SK-N-MC (cell line): Measurements from ENCODE around the gene C5orf63.

Experiments used
- DNase-seq: peaks from one replicate; pipeline ENCODE4 v3.0.0-alpha.2; 2011; ENCODE audit warnings: low read depth, low spot score
- H3K27ac ChIP-seq: fragments of 200-600 bp; sonication (generic); 2 replicates; pipeline ENCODE4 v1.5.1; 2016; ENCODE audit warnings: mixed run types
- H3K36me3 ChIP-seq: fragments of 200-600 bp; sonication (generic); 2 replicates; pipeline ENCODE4 v1.6.1; 2017; ENCODE audit warnings: antibody characterized with exemption, low read length, mixed read lengths; ENCODE audit not compliant: insufficient read depth
- H3K4me3 ChIP-seq: fragments of 200-600 bp; sonication (generic); 2 replicates; pipeline ENCODE4 v1.5.1; 2016
- H3K9ac ChIP-seq: fragments of 200-600 bp; sonication (generic); 2 replicates; pipeline ENCODE4 v1.8.0; 2017; ENCODE audit warnings: mixed run types, mixed read lengths; ENCODE audit not compliant: insufficient read length
- H3K9me3 ChIP-seq: fragments of 200-600 bp; sonication (generic); 2 replicates; pipeline ENCODE4 v1.6.1; 2017; ENCODE audit warnings: low read depth, mild to moderate bottlenecking, antibody characterized with exemption, low read length, moderate library complexity, mixed read lengths
- EZH2 ChIP-seq: fragments of 200-600 bp; sonication (generic); IDR thresholded peaks from one replicate; pipeline ENCODE4 v1.6.1; 2017; ENCODE audit warnings: antibody characterized with exemption
- FOXP2 ChIP-seq: optimal IDR thresholded peaks from 2 replicates; pipeline ENCODE3; 2011; ENCODE audit warnings: mild to moderate bottlenecking, moderate library complexity; ENCODE audit not compliant: insufficient read depth; ENCODE audit errors: extremely low read length, control extremely low read depth
- POLR2AphosphoS5 ChIP-seq: IDR thresholded peaks from 2 replicates; pipeline ENCODE4 v1.6.1; 2012; ENCODE audit warnings: mild to moderate bottlenecking, low read depth, low read length, borderline replicate concordance

The C5orf63 gene

DNA sequence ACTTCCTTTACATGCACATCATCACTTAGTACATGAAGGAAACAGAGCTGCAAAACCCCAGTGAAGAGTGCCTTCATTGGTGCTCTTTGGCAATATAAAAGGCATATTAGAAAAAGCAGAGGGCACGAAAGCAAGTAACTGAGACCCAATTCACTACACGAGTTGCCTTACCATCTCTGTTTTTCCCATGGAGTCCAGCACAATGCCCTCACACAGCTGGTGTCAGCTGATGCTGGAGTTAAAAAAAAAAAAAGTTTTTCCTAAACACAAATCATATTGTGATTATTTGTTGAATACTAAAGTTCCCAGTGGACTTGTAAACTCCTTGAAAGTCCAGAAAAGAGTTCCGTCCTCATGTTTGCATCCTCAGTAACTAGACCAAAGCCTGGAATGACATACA lies 68.6 kb downstream of the C5orf63 start:
- Histone ChIP-seq H3K4me3 (no peak overlapping the region), H3K27ac (no peak overlapping the region), H3K9me3 (no peaks in the 10 kb centered on the region), H3K36me3 (no peaks in the 10 kb centered on the region), H3K9ac (no peak overlapping the region)
- TF ChIP-seq FOXP2 (no peak), POLR2AphosphoS5 (no peak), EZH2 (no peak)
- DNase-seq, result no peak

GRCh38 chr5:127003798-127004495 lies 69.4 kb downstream of the C5orf63 start:
- Histone ChIP-seq H3K27ac (no peak overlapping the region), H3K36me3 (no peaks in the 10 kb centered on the region), H3K4me3 (no peak overlapping the region), H3K9ac (no peak overlapping the region), H3K9me3 (no peaks in the 10 kb centered on the region)
- TF ChIP-seq EZH2 (no peak), FOXP2 (no peak), POLR2AphosphoS5 (no peak)
- DNase-seq, result no peak

DNA sequence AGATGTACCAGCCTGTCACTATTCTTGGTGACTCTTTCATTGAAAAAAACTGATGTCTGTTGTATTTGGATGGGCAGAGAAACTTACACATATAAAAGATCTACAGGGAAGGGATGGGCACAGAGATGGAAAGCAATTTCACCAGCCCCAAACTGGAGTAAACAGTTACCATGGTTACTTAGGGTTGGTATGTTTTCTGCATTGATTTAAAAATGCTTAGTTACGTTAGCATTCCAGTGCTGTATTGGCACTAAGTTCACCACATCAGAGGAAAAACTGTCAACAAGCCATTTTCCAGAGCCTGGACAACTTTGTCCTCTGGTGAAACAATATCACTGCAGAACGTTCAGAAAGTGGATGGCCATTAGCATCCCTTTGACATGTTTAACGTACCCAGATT lies 70.9 kb downstream of the C5orf63 start:
- H3K9ac ChIP-seq, result no peak overlapping the region
- TF ChIP-seq EZH2 (no peak), POLR2AphosphoS5 (no peak), FOXP2 (no peak)
- no peak overlapping the region for H3K27ac ChIP-seq
- H3K36me3 ChIP-seq, result no peaks in the 10 kb centered on the region
- no peak for DNase-seq
- no peak overlapping the region for H3K4me3 ChIP-seq
- no peaks in the 10 kb centered on the region for H3K9me3 ChIP-seq

GRCh38 chr5:127001621-127002296 lies 71.5 kb downstream of the C5orf63 start:
- Histone ChIP-seq H3K9ac (no peak overlapping the region), H3K27ac (no peak overlapping the region)
- no peak for DNase-seq

More at GRCh38 chr5:127001621-127002296, 71.5 kb downstream of the C5orf63 start:
- H3K4me3 ChIP-seq, result no peak overlapping the region
- H3K9me3 ChIP-seq, result no peaks in the 10 kb centered on the region
- no peak for TF ChIP-seq POLR2AphosphoS5
- TF ChIP-seq FOXP2, result no peak
- TF ChIP-seq EZH2, result no peak
- no peaks in the 10 kb centered on the region for H3K36me3 ChIP-seq
